Measurements from ENCODE around the gene MNT. TPM values are rescaled to one million over a fixed set of nuclear protein-coding genes. Genes with fewer than 3 reads are reported as not detected.

The MNT gene
- total RNA-seq, 1 donor from 2014 or later = 4.9 TPM

- no peaks in the 10 kb centered on the region for H3K9me3 ChIP-seq
- DNase-seq (ENCODE audit: low spot score in 2 of 2) = no peak
- TF ChIP-seq CTCF (IDR thresholded peaks at IDR 0.05) = no peak
- H3K4me3 ChIP-seq = no peak overlapping the region
- peaks cover 7 to 9% of the 10 kb centered on the region in 2 donors for H3K36me3 ChIP-seq
- no peak overlapping the region for H3K27ac ChIP-seq
- peaks cover 3 to 19% of the 10 kb centered on the region in 2 donors for H3K4me1 ChIP-seq
- intact Hi-C loops (cut with DNase I) = no loop called here
- H3K27me3 ChIP-seq = no peaks in the 10 kb centered on the region
Observed at GRCh38 chr17:2415081-2415480, 14.2 kb upstream of the MNT start.

- H3K4me3 ChIP-seq = no peak overlapping the region
- H3K27ac ChIP-seq = peak overlapping the region in 1 of 2 donors; percentile 33
- no peak for TF ChIP-seq CTCF (IDR thresholded peaks at IDR 0.05)
- no peaks in the 10 kb centered on the region for H3K27me3 ChIP-seq
- H3K4me1 ChIP-seq = peaks cover 3 to 19% of the 10 kb centered on the region in 2 donors
- intact Hi-C loops (cut with DNase I) = no loop called here
- peaks cover 3 to 4% of the 10 kb centered on the region in 2 donors for H3K36me3 ChIP-seq
- no peaks in the 10 kb centered on the region for H3K9me3 ChIP-seq
- no peak for DNase-seq (ENCODE audit: low spot score in 2 of 2)
Observed at GRCh38 chr17:2414446-2415064, 13.7 kb upstream of the MNT start.

- no peak overlapping the region for H3K4me3 ChIP-seq
- DNase-seq (ENCODE audit: low spot score in 2 of 2) = peak in 1 of 2 donors; percentile 80
- H3K9me3 ChIP-seq = no peaks in the 10 kb centered on the region
- peaks cover 3 to 20% of the 10 kb centered on the region in 2 donors for H3K4me1 ChIP-seq
- intact Hi-C loops (cut with DNase I) = loop anchor here (1.0 kb wide), 1 partner anchor 20 kb away; no protein-coding TSS in a partner anchor
- peak in 2 of 3 experiments; percentile 19 to 39 for TF ChIP-seq CTCF (IDR thresholded peaks at IDR 0.05)
- H3K27me3 ChIP-seq = no peaks in the 10 kb centered on the region
- H3K36me3 ChIP-seq = no peaks in the 10 kb centered on the region
- peak overlapping the region; percentile 81 to 86 for H3K27ac ChIP-seq
Observed at GRCh38 chr17:2412561-2413021, 11.7 kb upstream of the MNT start.

GRCh38 chr17:2410951-2411350 lies 10.1 kb upstream of the MNT start:
- Histone ChIP-seq H3K4me3 (no peak overlapping the region), H3K4me1 (peaks cover 11 to 31% of the 10 kb centered on the region in 2 donors), H3K9me3 (no peaks in the 10 kb centered on the region), H3K27me3 (no peaks in the 10 kb centered on the region), H3K36me3 (no peaks in the 10 kb centered on the region), H3K27ac (peak overlapping the region in 1 of 2 donors; percentile 81)
- TF ChIP-seq CTCF (IDR thresholded peaks at IDR 0.05) = peak in 1 of 3 experiments; percentile 7
- intact Hi-C loops (cut with DNase I) = no loop called here
- DNase-seq (ENCODE audit: low spot score in 2 of 2) = no peak

GRCh38 chr17:2406903-2407790 lies 6.3 kb upstream of the MNT start:
- DNase-seq (ENCODE audit: low spot score in 2 of 2) = peak; percentile 80 to 95
- intact Hi-C loops (cut with DNase I) = loop anchor here (2.0 kb wide), 1 partner anchor 14 kb away; no protein-coding TSS in a partner anchor
- no peaks in the 10 kb centered on the region for H3K27me3 ChIP-seq
- no peaks in the 10 kb centered on the region for H3K36me3 ChIP-seq
- no peak for TF ChIP-seq CTCF (IDR thresholded peaks at IDR 0.05)
- peak overlapping the region; percentile 89 to 97 for H3K27ac ChIP-seq
- H3K9me3 ChIP-seq = no peaks in the 10 kb centered on the region
- peak overlapping the region in 1 of 2 donors; percentile 2 for H3K4me3 ChIP-seq
- H3K4me1 ChIP-seq = peaks cover 13 to 49% of the 10 kb centered on the region in 2 donors

Data from ascending aorta (tissue), 2 donors.